Measurements from ENCODE around the gene PLEK2.
"Not testable (repeated sequence)": the region's sequence is repeated elsewhere in the genome, so short reads cannot be mapped to it uniquely, and the experiment has no call there.

The PLEK2 gene

DNA sequence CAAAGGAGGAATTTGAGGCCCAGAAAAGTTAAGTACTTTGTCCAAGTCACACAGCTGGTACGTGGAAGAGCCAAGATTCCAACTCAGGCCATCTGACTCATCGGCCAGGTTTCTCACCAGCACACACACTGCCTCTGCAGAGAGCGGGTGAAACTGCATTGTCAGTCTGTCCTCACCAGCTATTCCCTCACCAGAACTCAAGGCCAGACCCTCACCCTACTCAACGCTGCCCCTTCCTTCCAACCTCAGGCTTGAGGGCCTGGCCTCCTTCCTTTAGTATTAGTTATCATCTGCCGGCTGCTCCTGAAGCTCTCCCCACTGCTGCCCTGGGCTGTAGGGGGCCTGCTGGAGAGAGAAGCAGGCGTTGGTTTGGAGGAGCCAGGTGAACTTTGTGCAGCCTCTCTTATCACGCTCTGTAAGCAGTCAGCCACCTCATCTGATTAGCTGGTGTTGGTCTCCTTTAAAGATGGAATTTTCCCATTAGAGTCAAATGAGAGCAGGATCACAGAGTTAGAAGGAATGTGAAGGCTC lies 16.6 kb upstream of the PLEK2 start:
- no peak for DNase-seq (ENCODE audit: low read depth in 3 of 3, low spot score in 1 of 3)

DNA sequence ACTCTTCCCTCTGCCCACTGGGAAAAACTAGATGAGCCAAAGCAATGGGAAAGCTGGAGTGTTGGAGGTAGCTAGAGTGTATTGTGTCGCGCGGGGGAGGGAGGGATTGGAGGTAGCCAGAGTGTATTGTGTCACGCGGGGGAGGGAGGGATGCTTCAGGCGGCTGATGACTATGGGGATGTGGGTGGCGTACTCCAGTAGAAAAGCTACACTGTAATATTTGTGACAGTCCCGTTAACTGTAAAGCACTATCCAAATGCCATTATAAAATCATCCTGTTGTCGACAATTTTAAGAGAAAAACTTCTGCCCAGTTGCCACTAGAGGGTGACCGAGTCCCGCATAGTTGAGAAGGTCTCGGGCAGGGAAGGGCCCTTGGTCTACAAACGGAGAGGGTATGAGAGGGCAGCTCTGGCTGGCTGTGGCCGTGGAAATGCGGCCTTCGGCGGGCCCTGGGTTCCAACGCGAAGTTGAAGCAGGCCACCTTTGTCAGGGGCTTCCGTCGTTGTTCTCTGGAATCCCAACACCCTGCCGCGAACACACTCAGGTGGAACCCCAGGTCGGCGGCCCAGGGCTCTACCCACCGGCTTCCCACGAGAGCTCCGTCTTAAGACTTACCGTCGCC lies 15.1 kb upstream of the PLEK2 start:
- peak; percentile 37 to 49 (median 44) for DNase-seq (ENCODE audit: low read depth in 3 of 3, low spot score in 1 of 3)

DNA sequence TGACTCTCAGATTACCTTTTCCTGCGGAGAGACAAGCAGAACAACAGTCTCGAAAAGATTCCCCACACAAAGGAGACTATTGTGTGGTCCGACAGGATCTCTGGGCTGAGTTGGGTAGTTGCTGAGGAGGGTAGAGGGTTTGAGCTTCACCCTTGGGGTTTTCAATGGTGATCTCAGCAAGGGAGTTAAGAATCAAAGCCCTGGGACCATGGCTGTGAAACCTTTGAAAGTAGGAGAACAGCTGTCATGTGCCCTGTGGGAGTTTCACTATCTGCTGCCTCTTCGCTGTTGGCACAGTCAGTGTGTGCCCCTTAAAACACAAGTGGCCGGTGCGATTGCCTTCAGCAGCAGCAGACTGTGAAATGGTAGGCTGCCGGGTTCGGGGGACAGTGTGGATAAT lies 14.2 kb upstream of the PLEK2 start:
- DNase-seq (ENCODE audit: low read depth in 3 of 3, low spot score in 1 of 3): no peak

DNA sequence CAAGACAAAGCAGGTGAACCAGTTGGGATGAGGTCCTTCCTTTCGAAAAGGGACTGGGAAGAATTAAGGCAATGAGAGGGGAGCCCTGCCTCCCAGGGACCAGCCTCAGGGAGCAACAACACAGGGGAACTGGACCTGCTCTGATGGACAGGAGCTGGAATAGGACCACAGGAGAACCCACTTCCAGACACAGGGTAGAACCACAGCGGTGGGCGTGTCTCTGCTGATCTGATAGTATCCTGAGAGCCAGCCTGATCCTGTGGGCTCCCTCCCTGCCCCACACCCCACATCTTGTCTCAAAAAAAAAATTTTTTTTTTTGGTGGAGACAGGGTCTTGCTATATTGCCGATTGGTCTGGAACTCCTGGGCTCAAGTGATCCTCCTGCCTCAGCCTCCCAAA lies 13.6 kb upstream of the PLEK2 start:
- no peak for DNase-seq (ENCODE audit: low read depth in 3 of 3, low spot score in 1 of 3)

DNA sequence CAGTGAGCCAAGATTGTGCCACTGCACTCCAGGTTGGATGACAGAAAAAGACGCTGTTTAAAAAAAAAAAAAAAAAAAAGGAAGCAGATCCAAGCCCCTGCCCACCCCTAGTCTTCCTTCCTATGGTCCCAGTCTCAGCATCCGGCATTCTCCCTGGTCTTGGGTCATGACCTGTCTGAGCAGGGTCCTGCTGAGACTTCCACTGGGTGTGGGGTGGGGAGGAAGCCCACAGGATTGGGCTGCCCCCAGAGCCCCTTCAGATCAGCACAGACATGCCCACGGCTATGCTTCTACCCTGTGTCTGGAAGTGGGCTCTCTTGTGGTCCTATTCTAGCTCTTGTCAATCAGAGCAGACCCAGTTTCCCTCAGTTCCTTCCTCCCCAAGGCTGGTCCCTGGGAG lies 12.6 kb upstream of the PLEK2 start:
- no peak for DNase-seq (ENCODE audit: low read depth in 3 of 3, low spot score in 1 of 3)

DNA sequence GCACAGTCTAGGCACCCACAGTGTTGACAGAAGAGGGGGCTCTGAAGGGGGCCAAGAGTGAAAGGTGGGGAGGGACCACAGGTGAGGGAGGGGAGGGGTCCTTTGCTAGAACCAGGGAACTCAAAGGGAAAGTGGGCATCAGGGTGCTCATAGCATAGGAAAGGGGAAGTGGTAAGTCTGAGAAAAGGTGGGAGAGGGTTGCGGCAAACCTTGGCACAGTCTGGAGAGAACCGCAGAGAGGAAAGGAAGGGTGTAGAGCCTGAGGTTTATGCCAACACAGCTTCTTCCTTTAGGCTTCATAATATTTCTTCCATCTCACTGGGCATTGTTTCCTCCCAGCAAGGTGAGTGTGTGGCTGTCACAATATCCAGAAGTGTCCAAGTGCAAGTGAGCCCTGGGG lies 11.5 kb upstream of the PLEK2 start:
- DNase-seq (ENCODE audit: low read depth in 3 of 3, low spot score in 1 of 3): no peak

DNA sequence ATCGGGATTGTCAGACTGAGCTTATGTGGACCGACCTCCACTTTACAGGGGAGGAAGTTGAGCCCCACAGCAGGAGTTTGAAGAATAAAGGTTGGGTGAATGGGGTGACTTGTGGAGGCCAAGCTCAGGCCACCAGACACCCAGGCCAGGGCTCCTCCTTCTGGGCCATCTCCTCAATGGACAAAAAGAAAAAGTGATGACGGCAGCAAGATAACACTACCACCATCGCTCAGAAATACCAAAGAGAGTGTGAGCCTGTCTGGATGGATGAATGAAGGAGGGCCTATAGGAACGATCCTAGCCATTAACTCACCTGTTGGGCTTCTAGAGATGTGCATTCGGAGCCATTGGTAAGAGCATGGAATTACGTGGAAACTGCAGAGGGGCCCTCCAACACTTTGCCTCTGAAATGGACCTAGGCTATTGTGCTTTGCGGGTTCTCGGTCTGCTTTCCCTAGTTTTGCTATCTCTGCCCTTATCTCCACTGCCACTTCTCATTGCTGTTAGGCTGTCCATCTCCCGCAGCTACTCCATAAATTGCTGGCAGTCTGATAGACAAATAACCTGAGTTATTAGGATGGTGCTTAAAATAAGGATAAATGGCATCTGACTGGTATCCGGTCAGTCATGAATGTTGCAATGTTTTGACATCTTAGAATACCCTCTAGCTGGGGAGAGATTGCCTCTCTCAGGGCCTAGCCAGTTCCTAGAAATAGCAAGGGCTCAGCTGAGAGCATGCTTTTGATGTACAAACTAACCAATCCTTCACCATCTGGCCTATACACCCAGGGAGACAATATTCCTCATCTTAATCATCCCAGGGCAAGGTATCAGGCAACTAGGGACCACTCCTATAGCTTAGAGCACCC lies 9.6 kb upstream of the PLEK2 start:
- no peak for DNase-seq (ENCODE audit: low read depth in 3 of 3, low spot score in 1 of 3)

DNA sequence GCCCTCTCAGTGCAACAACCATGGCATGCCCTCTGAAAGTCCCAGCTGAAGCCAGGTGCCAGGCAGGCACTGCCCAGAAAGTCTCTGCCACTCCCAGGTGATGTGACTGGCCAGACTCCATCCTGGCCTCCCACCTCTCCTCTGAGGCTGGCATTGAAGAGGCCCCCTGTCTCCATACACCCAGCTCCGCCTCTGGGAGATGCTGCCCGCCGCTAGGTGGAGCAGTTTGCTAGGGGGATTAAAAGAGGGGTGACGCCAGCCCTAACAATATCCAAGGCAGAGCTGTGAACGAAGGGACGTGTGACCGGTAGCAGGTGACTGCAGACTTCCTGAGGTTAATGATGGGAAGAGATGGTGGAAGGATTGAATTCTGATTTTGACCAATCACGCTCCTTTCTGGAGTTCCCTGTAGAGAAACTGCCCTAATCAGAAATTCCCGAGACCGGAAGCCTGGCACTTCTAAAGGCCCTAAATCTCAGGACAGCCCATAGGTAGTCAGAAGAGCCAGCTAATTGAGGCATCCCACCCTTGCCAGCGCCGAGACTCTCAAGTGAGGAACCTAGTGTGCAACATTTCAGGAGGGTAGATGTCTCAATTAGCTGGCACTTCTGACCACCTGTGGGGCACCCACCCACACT lies 8.3 kb upstream of the PLEK2 start:
- DNase-seq (ENCODE audit: low read depth in 3 of 3, low spot score in 1 of 3): no peak

DNA sequence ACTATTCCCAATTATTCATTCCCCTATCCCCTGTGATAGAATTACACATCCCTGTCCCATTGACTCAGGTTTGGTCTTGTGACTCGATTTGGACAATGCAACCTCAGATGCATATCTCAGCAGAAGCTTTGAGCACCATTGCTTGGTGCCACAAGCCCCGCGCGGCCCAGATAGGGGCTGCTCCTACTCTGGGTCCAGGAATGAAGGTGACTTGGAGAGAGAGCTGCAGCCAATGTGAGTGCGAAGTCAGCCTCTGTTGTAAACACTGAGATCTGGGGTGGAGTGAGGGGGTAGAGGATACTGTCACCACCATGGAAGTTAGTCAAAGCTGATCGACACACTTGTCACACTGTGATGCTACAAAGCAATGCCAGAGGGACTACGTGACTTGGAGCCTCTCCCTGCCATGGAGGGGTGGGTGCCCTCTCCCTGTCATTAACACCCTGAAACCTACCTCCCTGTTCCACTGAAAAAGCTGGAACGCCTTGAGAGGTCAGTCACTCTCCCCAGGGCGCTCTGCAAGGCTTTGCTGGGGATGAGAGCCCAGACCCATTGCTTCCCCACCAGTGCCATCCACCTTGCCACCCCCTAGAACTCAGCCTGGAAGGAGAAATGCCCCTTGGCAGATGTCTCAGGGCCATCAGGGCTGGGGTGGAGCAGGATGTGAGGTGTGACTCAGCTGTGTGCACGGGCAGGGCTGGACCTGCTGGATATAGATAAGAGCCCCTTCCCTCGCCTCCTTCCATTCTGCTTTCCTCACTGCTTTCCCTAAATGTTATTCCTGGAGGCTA lies 6.6 kb upstream of the PLEK2 start:
- DNase-seq (ENCODE audit: low read depth in 3 of 3, low spot score in 1 of 3): no peak

DNA sequence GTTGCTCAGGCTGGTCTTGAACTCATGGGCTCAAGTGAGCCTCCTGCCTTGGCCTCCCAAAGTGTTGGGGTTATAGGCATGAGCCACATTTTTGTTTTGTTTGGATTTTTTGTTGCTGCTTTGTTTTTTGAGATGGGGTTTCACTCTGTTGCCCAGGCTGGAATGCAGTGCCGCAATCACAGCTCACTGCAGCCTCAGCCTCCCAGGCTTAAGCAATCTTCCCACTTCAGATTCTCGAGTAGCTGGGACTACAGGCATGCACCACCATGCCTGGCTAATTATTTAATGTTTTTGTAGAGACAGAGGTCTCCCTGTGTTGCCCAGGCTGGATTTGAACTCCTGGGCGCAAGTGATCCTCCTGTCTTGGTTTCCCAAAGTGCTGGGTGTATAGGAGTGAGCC lies 5.7 kb upstream of the PLEK2 start:
- no peak for DNase-seq (ENCODE audit: low read depth in 3 of 3, low spot score in 1 of 3)

DNA sequence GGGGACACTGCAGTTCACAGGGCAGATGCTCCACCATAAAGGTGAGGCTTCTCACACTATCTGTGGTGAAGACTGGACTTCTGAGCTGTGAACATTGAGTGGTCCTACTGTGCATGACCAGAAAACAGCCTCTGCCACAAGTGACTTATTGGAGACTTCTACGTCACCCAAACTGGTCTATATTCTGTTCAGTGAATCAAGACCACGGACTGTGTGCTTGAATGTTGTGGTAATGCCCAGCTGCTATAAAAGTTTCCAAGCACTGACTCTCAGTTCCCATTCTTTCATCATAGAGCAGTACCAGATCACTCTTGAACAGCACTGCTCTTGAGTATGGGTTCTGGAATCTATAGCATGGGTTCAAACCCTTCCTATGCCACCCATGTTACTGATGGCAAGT lies 4.8 kb upstream of the PLEK2 start:
- no peak for DNase-seq (ENCODE audit: low read depth in 3 of 3, low spot score in 1 of 3)

DNA sequence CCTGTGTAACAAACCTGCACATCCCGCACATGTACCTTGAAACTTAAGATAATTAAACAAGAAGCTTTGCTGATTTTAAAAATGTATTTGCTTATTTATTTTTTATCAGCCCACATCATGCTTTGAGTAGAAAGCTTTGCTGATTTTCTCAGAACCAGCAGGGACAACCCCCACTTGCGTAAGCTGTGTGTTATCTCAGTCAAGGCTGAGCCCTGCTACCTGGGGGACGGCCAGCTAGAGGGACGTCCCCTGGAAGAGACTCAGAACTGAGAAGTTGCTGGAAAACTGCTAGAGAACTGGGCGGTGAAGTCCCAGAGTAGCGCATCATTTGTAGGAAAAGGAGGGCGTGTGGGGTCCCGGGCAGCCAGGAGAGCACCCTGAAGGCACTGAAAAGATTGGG lies 4.1 kb upstream of the PLEK2 start:
- DNase-seq (ENCODE audit: low read depth in 3 of 3, low spot score in 1 of 3): no peak

DNA sequence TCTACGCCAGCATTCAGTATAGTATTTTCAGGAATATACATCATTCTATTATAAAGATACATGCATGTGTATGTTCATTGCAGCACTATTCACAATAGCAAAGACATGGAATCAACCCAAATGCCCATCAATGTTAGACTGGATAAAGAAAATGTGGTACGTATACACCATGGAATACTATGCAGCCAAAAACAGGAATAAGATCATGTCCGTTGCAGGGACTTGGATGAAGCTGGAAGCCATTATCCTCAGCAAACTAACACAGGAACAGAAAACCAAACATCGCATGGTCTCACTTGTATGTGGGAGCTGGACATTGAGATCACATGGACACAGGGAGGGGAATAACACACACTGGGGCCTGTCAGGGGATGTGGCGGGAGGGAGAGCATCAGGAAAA lies 3.6 kb upstream of the PLEK2 start:
- DNase-seq (ENCODE audit: low read depth in 3 of 3, low spot score in 1 of 3): not testable (repeated sequence)

DNA sequence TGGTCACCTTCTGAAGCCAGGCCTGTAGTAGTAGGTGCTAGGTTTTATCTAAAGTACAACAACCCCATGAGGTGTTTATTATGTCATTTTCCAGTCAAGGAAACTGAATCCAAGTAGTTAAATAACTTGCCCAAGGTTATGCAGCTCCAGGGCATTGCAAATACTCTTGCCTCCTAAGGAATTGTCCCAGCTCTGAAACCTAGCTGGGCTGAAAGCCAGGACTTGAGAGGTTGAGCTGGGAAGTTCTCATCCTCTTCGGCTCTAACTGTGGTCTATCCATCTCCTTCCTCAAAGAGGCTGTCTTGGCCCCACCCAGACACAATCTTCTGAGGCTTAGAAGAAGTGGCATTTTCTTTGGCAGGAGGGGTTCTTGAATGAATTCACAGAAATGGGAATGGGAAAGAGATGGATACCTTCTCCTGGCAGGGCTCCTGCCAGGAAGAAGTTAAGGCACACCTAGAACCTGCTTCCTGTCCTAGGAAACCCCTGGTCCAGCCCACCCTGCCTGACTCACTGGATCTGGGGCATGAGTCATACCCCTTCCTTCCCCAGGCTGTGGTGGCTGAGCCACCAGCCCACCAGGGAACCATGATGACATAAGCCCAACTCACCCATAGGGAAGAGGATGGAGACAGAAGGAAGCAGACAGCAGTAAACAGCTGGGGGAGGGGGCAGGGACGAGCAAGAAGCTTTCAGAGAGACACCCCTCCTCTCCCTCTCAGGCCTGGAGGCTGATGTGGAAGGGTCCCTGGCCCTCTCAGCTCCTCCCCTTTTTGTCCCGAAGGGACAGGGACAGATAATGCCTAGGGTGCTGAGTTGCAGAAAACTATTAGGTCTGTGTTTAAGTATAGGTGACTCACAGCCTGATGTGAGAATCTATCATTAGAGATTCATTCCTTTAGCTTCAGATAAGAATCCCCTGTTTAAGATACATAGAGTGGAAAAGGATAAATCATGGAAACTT lies 2.1 kb upstream of the PLEK2 start:
- no peak for DNase-seq (ENCODE audit: low read depth in 3 of 3, low spot score in 1 of 3)

DNA sequence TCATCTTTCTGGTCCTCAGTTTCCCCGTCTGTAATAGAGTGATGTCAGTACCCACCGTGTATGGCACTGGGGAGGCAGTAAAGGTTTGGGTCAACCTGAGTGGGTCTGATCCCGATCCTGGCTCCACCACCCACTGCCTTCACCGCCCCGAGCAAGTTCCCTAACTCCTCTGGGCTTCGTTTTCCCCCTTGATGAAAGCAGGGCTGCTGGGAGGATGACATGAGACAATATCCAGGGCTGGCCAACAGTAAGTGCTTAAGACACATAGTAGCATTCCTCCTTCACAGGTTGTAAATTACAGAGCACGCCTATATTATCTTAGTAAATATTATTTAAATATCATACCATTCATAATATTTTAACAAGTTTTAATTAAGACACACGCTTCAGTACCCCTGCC lies 595 bp downstream of the PLEK2 start:
- DNase-seq (ENCODE audit: low read depth in 3 of 3, low spot score in 1 of 3): no peak

DNA sequence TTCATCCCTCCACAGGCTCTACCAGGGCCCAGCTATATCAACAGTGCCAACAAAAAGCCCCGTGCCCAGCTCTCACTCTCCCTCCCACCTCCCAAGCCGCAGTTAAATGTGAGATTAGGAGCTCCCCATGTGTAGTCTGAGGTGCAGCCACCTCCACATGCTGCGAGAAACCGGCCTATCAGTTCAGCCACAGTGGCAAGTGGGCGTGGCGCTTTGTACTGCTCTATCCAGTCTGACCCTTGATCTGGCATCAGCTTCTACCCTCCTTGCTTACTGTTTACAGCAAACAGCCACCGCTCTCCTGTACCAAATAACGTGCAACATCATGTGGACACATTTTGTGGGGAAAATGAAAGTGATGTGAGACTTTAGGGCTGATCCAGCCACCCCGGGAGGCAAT lies 1.7 kb downstream of the PLEK2 start:
- no peak for DNase-seq (ENCODE audit: low read depth in 3 of 3, low spot score in 1 of 3)

DNA sequence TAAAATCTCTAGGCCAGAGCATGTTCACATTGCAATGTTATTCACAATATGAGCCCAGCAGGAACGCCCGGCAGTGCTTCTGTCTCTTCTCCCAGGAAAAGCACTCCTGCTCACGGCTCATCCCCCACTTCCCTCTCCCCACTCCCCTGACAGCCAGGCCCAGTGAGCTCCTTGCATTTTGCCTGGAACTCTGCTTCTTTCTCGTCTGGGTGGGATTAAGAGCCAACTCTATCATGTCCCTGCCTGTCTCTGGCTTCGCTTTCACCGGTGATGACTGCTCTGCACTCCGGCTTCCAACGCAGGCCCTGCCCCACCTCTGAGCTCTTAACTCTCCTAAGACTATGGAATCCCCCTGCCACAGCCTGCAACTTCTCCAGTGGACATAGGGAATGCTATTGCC lies 2.5 kb downstream of the PLEK2 start:
- DNase-seq (ENCODE audit: low read depth in 3 of 3, low spot score in 1 of 3): no peak

DNA sequence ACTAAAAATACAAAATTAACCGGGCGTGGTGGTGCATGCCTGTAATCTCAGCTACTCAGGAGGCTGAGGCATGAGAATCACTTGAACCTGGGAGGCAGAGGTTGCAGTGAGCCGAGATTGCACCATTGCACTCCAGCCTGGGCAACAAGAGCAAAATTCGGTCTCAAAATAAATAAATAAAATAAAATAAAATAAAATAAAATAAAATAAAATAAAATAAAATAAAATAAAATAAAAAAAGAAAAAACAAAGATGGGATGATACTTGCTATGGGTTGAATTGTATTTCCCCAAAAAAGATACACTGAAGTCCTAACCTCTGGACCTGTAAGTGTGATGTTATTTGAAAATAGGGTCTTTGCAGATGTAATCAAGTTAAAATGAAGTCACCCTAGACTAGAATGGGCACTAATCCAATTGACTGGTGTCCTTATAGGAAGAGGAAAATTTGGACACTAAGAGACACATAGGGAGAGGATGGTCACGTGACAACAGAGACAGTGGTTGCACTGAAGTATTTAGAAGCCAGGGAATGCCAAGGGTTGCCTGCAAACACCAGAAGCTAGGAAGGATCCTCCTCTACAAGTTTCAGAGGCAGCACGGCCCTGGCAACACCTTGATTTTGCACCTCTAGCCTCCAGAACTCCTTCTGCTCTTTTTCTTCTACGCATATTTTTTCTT lies 3.7 kb downstream of the PLEK2 start:
- DNase-seq (ENCODE audit: low read depth in 3 of 3, low spot score in 1 of 3): not testable (repeated sequence)

DNA sequence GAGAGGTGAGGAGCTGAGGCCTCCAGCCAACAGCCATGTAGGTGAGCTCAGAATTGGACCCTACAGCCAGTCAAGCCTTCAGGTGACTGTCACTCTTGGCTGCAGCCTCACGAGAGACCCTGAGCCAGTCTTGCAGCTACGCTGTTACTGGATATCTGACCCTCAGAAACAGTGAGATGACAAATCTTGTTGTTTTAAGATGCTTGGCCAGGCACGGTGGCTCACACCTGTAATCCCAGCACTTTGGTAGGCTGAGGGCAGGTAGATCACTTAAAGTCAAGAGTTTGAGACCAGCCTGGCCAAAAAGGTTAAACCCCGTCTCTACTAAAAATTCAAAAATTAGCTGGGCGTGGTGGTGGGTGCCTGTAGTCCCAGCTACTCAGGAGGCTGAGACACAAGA lies 6.2 kb downstream of the PLEK2 start:
- DNase-seq (ENCODE audit: low read depth in 3 of 3, low spot score in 1 of 3): no peak

DNA sequence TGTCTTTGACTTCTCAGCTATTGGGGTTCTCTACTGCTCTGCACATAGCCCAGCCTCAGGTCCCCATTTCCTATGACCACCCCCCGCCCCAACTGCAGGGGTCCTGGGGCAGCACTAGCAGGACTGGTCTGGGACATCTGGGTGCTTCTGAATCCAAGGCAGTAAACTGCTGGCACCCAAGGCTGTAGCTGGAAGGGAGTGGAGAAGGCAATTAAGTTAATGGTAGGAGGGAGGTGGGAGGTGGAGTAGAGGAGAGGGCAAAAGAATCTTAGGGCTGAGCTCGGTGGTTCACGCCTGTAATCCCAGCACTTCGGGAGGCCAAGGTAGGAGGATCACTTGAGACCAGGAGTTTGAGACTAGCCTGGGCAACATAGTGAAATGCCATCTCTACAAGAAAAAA lies 11.5 kb downstream of the PLEK2 start:
- DNase-seq (ENCODE audit: low read depth in 3 of 3, low spot score in 1 of 3): no peak
